Activated CD8-positive, alpha-beta memory T cell treated with anti-CD3 and anti-CD28 coated beads for 4 hours (primary cell): Measurements from ENCODE around the gene LSM12.

Source experiments
- DNase-seq, 2 donors: peaks; one replicate each; pipeline ENCODE4 v3.0.0-alpha.2; 2020; ENCODE audit warnings: low read depth in 2 of 2

Gene LSM12

GRCh38 chr17:44095647-44096496, 29.4 kb upstream of the LSM12 start:
- no peak for DNase-seq

GRCh38 chr17:44095388-44095646, 28.8 kb upstream of the LSM12 start:
- no peak for DNase-seq

GRCh38 chr17:44094701-44095387, 28.4 kb upstream of the LSM12 start:
- no peak for DNase-seq

- no peak for DNase-seq
Measured at GRCh38 chr17:44093231-44093900, 26.9 kb upstream of the LSM12 start.

DNA sequence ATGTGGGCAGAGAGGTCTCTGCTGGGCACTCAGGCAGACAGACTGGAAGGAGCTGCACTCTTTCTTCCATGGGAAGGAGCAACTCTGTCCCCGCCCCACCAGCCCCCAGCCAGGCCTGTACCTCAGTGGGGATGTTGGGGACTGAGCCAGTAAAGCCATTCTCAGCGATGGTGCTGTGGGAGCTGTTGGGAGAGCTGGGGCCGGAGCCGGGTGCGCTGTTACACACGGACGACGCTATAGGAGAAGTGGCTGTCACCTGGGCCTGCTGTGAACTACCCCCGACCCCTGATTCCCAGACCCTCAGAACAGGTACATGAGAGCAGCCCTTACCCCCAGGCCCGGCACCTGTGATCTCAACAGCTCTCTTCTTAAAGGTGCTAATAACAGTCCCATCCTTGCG, 25.6 kb upstream of the LSM12 start:
- DNase-seq: no peak

DNA sequence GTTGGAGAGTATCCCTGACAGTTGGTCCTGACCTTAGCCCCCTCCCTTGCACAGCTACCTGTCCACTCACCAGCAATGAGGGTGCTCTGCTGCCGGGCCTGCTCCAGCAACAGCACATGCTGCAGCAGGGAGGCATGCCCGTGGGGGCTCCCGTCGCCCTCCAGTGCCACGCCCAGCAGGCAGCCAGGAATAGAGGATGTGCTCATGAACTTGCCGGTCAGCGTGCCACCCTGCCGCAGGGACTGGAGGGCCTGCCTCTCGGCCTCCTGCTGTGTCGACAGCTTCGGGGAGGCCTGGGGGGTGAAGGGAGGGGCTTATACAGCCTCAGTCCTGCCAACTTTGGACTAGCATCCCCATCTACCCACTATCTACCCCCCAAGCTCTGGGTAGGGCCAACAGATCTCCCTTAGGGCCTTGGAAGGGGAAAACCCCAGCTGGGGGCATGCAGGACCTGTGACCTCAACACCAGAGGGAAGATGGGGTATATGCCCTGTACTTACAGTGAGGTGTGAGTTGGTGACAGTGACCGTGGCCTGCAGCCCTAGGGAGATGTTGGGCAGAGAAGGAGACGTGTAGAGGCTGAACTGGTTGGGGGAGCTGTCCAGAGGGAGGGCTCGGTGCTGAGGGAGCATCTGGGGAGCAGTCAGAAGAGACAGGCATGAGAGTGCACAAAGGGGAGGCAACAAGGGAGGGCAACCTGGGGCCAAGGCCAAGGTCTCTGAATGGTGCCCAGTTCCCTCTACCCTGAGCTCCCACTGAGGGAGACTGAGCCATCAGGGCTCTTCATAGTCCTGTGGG, 24.9 kb upstream of the LSM12 start:
- no peak for DNase-seq

DNA sequence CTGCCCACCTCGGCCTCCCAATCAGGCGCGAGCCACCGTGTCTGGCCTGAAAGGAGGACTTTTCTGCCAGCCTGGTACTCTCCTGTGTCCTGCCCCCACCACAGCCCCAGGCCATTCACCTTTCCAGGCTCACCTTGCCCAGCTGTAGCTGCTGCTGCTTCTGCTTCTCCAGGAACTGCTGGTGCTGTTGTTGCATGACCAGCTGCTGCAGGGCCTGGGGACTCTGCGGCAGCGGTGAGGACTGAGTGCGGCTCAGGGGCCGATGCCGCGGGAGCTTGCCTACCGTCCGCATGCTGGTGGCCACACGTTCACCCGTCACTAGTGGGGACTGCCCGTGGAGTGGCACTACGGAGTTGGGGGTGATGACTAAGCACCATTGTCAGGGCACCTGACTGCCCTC, 21.8 kb upstream of the LSM12 start:
- no peak for DNase-seq

- no peak for DNase-seq
Measured at GRCh38 chr17:44087319-44087718, 20.8 kb upstream of the LSM12 start.

DNA sequence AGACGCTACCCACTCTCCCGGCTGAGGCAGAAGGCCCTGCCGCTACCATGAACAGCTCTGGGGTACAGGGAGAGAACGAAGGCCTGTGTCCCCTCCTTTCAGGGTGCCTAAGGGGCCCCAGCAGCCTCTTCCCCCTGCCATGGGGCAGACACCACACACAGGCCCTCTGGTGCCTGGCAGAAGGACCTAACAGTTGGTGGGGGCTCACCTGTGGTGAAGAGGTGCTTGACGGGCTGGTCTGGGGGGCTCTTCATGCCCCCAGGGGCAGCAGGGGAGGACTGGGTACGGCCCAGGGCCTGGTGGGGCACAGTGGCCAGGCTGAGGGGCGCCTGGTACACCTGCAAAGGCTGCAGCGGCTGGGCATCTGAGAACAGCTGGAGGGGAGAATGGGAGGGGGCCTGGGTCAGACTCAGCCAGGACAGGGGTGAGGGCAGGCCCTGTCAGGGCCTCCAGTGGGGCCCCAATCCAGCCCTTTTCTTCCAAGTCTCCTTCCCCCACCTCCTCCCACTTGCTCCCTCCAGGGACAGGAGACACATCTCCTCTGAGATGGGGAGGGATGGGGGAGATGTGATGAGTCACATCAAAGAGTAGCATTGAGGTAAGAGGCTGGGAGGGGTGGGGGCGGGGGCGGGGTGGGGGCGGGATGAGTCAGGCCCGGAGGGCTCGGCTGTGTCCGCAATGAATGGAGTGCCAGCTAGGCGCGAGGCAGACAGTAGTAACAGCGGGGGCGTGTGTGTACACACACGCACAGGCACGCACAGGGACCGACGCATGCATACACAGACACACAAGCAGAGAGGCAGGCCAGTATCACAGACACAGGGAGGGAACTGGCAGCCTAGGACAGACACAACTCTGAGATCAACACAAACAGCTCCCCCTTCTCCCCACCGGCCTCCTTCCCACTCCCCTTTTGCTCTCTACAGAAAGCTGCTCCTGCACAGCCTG, 20.2 kb upstream of the LSM12 start:
- DNase-seq: peak; percentile 26 to 67

DNA sequence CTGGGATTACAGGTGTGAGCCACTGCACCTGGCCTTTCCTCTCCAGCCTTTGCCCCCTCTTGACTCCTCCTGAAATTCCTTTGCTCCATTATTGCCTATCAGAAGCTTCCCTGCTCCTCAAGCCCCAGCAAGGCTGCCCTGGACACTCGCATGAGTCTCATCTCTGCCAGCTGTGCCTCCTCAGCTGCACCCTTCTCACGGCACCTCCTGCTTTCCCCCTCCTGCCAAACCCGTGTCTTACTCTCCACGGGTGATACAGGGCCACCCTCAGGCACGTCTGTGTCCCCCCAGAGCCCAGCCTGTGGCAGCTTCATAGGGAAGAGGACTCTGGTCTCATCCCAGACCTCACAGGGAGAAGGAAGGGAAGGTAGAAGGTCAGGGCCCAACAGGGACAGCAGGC, 19.4 kb upstream of the LSM12 start:
- DNase-seq: no peak

DNA sequence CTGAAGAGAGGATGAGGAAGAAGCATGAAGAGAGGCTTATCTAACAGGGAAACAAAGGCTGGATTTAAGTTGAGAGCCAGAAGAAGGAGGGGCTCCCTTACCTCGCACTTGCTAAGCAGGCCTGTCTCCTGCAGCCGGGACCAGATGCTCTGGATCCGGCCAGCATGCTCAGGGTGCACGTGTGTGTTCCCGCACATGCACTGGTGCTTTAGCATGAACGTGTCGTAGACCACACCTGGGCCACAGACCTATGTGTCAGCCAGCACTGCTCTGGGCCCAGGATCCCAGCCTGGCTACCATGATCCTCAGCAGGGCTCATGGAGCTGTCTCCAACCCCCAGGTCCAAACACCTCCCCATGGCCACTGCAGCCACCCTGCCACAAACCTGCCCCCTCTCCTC, 18.4 kb upstream of the LSM12 start:
- DNase-seq: no peak

GRCh38 chr17:44084131-44084538, 17.7 kb upstream of the LSM12 start:
- DNase-seq: no peak

- no peak for DNase-seq
Measured at GRCh38 chr17:44083250-44083849, 16.9 kb upstream of the LSM12 start.

GRCh38 chr17:44082256-44082927, 15.9 kb upstream of the LSM12 start:
- DNase-seq: no peak

GRCh38 chr17:44081681-44082080, 15.2 kb upstream of the LSM12 start:
- DNase-seq: no peak

- DNase-seq: no peak
Measured at GRCh38 chr17:44079877-44080821, 13.7 kb upstream of the LSM12 start.

- DNase-seq: no peak
Measured at GRCh38 chr17:44078412-44078811, 11.9 kb upstream of the LSM12 start.

DNA sequence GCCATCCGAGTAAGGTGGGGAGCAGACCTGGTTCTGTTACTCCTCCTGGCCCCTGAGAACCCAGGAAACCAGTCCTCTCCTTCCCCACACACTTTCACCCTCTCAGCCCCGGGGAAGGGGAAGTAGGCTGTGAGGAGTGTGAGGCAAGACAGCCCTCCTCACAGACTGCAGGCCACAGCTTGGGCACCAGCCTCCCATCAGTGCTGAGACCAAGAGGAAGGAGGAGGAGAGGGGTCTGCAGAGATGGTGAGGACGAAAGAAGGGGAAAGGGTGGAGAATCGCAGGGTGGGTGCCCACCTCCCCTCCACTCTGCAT, 11.1 kb upstream of the LSM12 start:
- no peak for DNase-seq
